Ovary (tissue), 3 donors: ENCODE data around the gene SEMA4D.

ENCODE experiments used
- POLR2A ChIP-seq: fragments of 450-650 bp; IDR thresholded peaks from one replicate; pipeline ENCODE4 v1.6.1; 2017; ENCODE audit warnings: antibody characterized with exemption, mild to moderate bottlenecking, moderate library complexity
- TF ChIP-seq, protein P1 (sequence below), 3 donors: fragments of 450-650 bp in 2 of 3; fragments of 200-600 bp in 1 of 3; IDR thresholded peaks; one replicate each; pipeline versions ENCODE4 v1.5.1 to v1.8.0; 2016 to 2022; ENCODE audit warnings: antibody characterized with exemption in 3 of 3, mild to moderate bottlenecking in 1 of 3
- donor health status: DM: no; HTN: no; CAD: no.

DNA sequence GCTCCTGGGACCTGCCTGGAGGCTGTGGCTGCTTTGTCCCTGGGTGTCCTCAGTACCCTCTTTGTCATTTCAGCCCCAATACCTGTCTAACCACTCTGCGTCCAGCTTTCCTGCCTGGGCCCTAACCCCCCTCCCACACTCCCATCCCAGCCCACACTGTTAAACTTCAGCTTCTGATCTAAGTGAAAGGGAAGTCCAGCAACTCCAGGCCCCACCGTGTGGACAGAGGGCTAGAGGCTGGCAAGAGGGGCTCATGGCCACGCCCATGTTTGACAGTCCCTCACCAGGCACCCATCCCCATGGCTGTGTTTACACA, 56.3 kb downstream of the SEMA4D start:
- no peak for TF ChIP-seq POLR2A
- TF ChIP-seq, protein P1, sequence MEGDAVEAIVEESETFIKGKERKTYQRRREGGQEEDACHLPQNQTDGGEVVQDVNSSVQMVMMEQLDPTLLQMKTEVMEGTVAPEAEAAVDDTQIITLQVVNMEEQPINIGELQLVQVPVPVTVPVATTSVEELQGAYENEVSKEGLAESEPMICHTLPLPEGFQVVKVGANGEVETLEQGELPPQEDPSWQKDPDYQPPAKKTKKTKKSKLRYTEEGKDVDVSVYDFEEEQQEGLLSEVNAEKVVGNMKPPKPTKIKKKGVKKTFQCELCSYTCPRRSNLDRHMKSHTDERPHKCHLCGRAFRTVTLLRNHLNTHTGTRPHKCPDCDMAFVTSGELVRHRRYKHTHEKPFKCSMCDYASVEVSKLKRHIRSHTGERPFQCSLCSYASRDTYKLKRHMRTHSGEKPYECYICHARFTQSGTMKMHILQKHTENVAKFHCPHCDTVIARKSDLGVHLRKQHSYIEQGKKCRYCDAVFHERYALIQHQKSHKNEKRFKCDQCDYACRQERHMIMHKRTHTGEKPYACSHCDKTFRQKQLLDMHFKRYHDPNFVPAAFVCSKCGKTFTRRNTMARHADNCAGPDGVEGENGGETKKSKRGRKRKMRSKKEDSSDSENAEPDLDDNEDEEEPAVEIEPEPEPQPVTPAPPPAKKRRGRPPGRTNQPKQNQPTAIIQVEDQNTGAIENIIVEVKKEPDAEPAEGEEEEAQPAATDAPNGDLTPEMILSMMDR (IDR thresholded peaks at IDR 0.05), result no peak
